ENCODE results near the gene APBA2. TPM values are rescaled to one million over a fixed set of nuclear protein-coding genes. Genes with fewer than 3 reads are reported as not detected.
A peak's percentile ranks its signal among the peaks of the same experiment; 100 is the strongest.
"Not testable (repeated sequence)": the region's sequence is repeated elsewhere in the genome, so short reads cannot be mapped to it uniquely, and the experiment has no call there.

APBA2 gene
- total RNA-seq, 1 donor from 2014 or later, result 41.0 TPM

GRCh38 chr15:29099131-29099880 is 213.5 kb downstream of the APBA2 start:
- DNase-seq (ENCODE audit: low spot score, unreplicated experiment), result no peak
- Mint-ChIP-seq H3K4me3 (ENCODE audit: low read depth) (no peak overlapping the region), H3K9me3 (ENCODE audit: low read depth) (no peaks in the 10 kb centered on the region), H3K36me3 (ENCODE audit: insufficient read depth) (peaks cover 6% of the 10 kb centered on the region), H3K27ac (no peak overlapping the region), H3K4me1 (ENCODE audit: low read depth) (no peaks in the 10 kb centered on the region), H3K27me3 (no peaks in the 10 kb centered on the region)
- TF ChIP-seq CTCF (IDR thresholded peaks at IDR 0.05; ENCODE audit: unreplicated experiment), result no peak

- DNase-seq (ENCODE audit: low spot score, unreplicated experiment), result no peak
- no peaks in the 10 kb centered on the region for H3K4me1 Mint-ChIP-seq (ENCODE audit: low read depth)
- H3K27me3 Mint-ChIP-seq, result no peaks in the 10 kb centered on the region
- TF ChIP-seq CTCF (IDR thresholded peaks at IDR 0.05; ENCODE audit: unreplicated experiment), result no peak
- no peak overlapping the region for H3K27ac Mint-ChIP-seq
- no peak overlapping the region for H3K4me3 Mint-ChIP-seq (ENCODE audit: low read depth)
- no peaks in the 10 kb centered on the region for H3K9me3 Mint-ChIP-seq (ENCODE audit: low read depth)
- H3K36me3 Mint-ChIP-seq (ENCODE audit: insufficient read depth), result peaks cover 9% of the 10 kb centered on the region
Measured at GRCh38 chr15:29100486-29101000, 214.8 kb downstream of the APBA2 start.

GRCh38 chr15:29101491-29101890 is 215.7 kb downstream of the APBA2 start:
- TF ChIP-seq CTCF (IDR thresholded peaks at IDR 0.05; ENCODE audit: unreplicated experiment), result no peak
- peaks cover 9% of the 10 kb centered on the region for H3K36me3 Mint-ChIP-seq (ENCODE audit: insufficient read depth)
- no peak for DNase-seq (ENCODE audit: low spot score, unreplicated experiment)
- no peaks in the 10 kb centered on the region for H3K9me3 Mint-ChIP-seq (ENCODE audit: low read depth)
- no peak overlapping the region for H3K27ac Mint-ChIP-seq
- H3K4me3 Mint-ChIP-seq (ENCODE audit: low read depth), result no peak overlapping the region
- H3K4me1 Mint-ChIP-seq (ENCODE audit: low read depth), result no peaks in the 10 kb centered on the region
- H3K27me3 Mint-ChIP-seq, result no peaks in the 10 kb centered on the region

GRCh38 chr15:29102173-29102794 is 216.5 kb downstream of the APBA2 start:
- H3K27ac Mint-ChIP-seq; H3K36me3 Mint-ChIP-seq (ENCODE audit: insufficient read depth); H3K27me3 Mint-ChIP-seq; H3K4me1 Mint-ChIP-seq (ENCODE audit: low read depth); H3K4me3 Mint-ChIP-seq (ENCODE audit: low read depth); H3K9me3 Mint-ChIP-seq (ENCODE audit: low read depth); DNase-seq (ENCODE audit: low spot score, unreplicated experiment): not testable (repeated sequence)
- TF ChIP-seq CTCF (IDR thresholded peaks at IDR 0.05; ENCODE audit: unreplicated experiment), result peak; percentile 77

- no peaks in the 10 kb centered on the region for H3K27me3 Mint-ChIP-seq
- peaks cover 9% of the 10 kb centered on the region for H3K36me3 Mint-ChIP-seq (ENCODE audit: insufficient read depth)
- DNase-seq (ENCODE audit: low spot score, unreplicated experiment), result no peak
- H3K4me3 Mint-ChIP-seq (ENCODE audit: low read depth), result no peak overlapping the region
- TF ChIP-seq CTCF (IDR thresholded peaks at IDR 0.05; ENCODE audit: unreplicated experiment), result no peak
- no peaks in the 10 kb centered on the region for H3K4me1 Mint-ChIP-seq (ENCODE audit: low read depth)
- no peaks in the 10 kb centered on the region for H3K9me3 Mint-ChIP-seq (ENCODE audit: low read depth)
- peak overlapping the region; percentile 71 for H3K27ac Mint-ChIP-seq
Measured at GRCh38 chr15:29102911-29103823, 217.4 kb downstream of the APBA2 start.

Measured in progenitor cell of endocrine pancreas (in vitro differentiated cells).